T-helper 22 cell (primary cell): ENCODE measurements around the gene LRRC8A.
A peak's percentile ranks its signal among the peaks of the same experiment; 100 is the strongest.
"Not testable (repeated sequence)": the region's sequence is repeated elsewhere in the genome, so short reads cannot be mapped to it uniquely, and the experiment has no call there.

Experiments used
- DNase-seq: peaks from one replicate; pipeline ENCODE4 v3.0.0-alpha.2; 2020; ENCODE audit warnings: low read depth

LRRC8A gene

DNA sequence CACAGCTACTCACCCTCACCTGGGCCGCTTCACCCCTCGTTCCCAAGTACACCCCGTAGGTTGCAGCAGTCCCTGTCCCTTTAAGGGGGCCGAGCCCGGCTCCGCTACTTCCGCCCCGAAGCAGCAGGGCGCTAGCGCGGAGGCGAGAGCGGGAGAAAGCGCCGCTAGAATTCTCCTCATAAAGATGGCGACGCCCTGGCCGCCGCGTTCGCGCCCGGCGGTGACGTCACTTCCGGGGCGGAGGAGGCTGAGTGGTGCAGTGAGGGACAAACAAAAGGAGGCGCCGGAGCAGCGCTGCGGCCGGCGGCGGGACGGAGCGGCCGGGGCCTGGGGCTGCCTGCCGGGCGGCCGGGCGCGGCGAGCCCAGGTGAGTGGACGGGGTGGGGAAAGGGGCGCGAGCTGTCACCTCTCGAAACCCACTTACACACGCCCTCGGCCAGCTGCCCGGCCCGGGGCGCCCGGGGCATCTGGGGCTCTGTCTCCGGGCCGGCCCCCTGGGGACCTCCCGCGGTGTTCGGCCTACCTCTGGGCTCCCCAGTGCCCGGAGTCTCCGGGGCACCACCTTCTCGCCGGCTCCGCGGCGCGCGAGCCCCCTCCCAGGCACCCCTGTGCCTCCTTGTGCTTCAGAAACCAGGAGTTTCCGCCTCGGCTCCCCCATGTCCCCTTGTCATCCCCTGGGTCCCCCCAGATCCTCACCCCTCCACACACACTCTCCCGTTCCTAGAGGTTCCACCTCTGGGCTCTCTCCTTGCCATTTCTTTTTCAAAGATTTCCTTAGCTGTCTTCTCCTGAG is at the start of gene LRRC8A, which contains the start of gene KYAT1:
Gene LRRC8A, plus strand, starts transcription at position 250 of the 793 bp plus-strand sequence. CDS start 25,032 bp downstream, outside the sequence.
Gene KYAT1, minus strand, starts transcription at position 67 of the 793 bp plus-strand sequence. CDS start 36,545 bp downstream, outside the sequence.
- DNase-seq: peak; percentile 96

GRCh38 chr9:128833696-128834095 is 48.2 kb upstream of the LRRC8A start:
- no peak for DNase-seq

GRCh38 chr9:128835246-128836210 is 46.4 kb upstream of the LRRC8A start:
- DNase-seq: no peak

- DNase-seq: no peak
Measured at GRCh38 chr9:128836509-128837145, 45.3 kb upstream of the LRRC8A start.

GRCh38 chr9:128838338-128838737 is 43.6 kb upstream of the LRRC8A start:
- DNase-seq: no peak

DNA sequence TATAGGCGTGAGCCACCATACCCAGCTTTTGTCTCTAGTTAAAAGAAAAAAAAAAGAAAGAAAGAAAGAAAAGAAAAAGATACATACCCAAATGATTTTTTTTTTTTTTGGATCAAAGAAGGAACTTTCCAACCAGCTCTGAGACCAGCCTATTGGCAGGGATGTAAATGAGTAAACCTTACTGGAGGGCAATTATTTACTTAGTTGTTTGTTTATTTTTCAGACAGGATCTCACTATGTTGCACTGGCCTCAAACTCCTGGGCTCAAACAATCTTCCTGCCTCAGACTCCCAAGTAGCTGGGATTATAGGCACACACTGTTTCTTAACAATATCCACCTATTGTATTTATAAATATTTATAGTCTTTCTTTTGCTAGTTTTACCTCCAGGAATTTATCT is 41.4 kb upstream of the LRRC8A start:
- DNase-seq: no peak

DNA sequence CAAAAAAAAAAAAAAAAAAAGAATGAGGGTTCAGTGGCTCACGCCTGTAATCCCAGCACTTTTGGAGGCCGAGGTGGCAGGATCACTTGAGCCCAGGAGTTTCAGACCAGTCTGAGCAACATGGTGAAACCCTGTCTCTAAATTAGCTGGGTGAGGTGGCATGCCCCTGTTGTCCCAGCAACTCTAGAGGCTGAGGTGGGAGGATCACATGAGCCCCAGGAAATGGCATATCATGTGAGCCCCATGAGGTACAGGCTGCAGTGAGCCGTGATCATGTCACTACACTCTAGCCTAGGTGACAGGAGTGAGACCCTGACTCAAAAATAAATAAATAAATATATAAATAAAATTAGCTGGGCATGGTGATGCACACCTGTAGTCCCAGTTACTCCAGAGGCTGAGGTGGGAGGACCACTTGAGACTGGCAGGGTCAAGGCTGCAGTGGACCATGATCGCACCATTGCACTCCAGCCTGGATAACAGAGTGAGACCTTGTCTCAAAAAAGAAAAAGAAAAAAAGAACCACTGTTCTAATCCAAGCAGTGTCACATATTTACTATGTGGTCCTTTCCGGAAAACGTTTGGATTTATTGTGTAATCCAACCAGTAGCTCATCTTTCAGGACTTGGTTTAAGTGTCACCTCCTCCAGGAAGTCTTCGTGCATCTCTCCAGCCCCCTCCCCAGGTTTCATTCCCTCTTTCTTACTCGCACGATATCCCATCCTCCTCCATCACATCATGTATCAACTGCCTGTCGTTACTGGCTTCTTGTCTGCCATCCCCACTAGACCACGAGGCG is 40.0 kb upstream of the LRRC8A start:
- no peak for DNase-seq

DNA sequence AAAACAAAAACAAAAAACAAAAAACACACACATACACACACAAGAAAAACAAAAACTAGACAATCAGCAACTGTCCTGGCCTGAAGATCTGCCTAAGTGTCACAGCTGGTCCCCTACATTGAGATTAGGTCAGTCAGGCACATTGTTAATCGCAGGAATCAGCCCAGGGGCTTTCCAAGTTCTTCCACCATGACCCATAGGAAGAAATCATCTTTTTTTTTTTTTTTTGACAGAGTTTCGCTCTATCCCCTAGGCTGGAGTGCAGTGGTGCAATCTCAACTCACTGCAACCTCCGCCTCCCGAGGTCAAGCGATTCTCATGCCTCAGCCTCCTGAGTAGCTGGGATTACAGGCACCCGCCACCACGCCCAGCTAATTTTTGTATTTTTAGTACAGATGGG is 38.8 kb upstream of the LRRC8A start:
- not testable (repeated sequence) for DNase-seq

GRCh38 chr9:128845186-128845931 is 36.6 kb upstream of the LRRC8A start:
- no peak for DNase-seq

DNA sequence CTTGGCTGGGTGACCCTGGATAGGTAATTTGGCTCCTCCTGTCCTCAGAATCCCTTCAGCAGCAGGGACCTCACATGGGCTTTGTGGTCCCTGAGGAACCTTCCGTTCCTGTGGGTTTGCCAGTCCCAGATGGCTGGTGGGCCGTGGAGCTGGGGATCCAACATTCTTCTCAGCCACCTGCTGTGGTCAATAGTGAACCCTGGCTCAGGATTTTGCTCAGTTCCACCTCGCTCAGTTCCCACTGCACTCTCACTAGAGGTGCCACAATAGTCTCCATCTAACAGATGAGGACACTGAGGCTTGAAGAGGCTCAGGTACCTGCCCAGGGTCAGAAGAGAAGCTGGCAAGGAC is 35.3 kb upstream of the LRRC8A start:
- DNase-seq: no peak

- no peak for DNase-seq
Measured at GRCh38 chr9:128847803-128848202, 34.1 kb upstream of the LRRC8A start.

DNA sequence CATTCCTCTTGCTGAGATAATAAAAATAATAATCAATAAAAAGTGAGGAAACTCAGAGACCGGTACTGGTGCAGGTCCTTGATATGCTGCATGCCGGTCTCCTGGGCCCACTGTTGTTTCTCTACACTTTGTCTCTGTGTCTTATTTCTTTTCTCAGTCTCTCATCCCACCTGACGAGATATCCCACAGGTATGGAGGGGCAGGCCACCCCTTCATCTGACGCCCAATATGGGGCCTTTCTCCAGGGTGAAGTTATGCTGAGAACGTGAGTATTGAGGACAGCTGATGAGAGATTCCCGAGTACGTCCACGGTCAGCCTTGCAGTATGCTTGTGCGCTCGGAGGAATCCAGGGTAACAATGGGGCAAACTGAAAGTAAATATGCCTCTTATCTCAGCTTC is 30.9 kb upstream of the LRRC8A start:
- not testable (repeated sequence) for DNase-seq

GRCh38 chr9:128851779-128852600 is 29.9 kb upstream of the LRRC8A start:
- not testable (repeated sequence) for DNase-seq

DNA sequence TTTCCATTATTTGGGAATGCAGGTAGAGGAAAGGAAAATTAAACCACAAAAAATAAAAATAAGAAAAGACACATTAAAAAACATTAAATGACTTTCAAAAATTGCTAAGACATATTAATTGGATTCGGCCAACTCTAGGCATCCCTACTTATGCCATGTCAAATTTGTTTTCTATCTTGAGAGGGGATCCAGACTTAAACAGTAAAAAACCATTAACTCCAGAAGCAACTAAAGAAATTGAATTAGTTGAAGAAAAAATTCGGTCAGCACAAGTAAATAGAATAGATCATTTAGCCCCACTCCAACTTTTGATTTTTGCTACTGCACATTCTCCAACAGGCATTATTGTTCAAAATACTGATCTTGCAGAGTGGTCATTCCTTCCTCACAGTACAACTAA is 29.3 kb upstream of the LRRC8A start:
- not testable (repeated sequence) for DNase-seq

DNA sequence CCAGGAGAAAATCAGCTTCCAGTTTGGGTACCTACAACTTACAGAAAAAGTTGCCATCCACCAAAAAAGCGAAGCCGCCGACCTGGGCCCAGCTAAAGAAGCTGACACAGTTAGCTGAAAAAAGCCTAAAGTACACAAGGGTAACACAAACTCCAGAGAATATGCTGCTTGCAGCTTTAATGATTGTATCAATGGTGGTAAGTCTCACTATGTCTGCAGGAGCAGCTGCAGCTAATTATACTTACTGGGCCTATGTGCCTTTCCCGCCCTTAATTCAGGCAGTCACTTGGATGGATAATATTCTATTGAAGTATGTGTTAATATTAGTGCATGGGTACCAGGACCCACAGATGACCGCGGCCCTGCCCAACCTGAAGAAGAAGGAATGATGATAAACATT is 27.5 kb upstream of the LRRC8A start:
- not testable (repeated sequence) for DNase-seq

DNA sequence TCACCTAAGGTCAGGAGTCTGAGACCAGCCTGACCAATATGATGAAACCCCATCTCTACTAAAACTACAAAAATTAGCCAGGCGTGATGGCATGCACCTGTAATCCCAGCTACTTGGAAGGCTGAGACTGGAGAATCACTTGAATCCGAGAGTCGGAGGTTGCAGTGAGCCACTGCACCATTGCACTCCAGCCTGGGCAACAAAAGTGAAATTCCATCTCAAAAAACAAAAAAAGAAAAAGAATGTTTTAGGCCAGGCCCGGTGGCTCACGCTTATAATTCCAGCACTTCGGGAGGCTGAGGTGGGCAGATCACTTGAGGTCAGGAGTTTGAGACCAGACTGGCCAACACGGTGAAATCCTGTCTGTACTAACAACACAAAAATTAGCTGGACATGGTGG is 23.5 kb upstream of the LRRC8A start:
- not testable (repeated sequence) for DNase-seq

DNA sequence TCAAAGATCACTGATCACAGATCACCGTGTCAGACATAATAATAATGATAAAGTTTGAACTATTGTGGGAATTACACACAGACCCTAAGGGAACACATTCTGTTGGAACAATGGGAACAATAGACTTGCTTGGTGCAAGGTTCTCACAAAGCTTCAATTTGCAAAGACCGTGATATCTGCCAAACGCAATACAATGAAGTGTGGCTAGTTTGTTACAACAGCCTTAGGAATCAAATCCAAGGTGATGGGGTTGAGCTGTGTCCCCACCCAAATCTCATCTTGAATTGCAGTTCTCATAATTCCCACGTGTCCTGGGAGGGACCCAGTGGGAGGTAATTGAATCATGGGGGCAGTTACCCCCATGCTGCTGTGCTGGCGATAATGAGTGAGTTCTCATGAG is 21.0 kb upstream of the LRRC8A start:
- DNase-seq: no peak

- DNase-seq: no peak
Measured at GRCh38 chr9:128861501-128861900, 20.4 kb upstream of the LRRC8A start.

DNA sequence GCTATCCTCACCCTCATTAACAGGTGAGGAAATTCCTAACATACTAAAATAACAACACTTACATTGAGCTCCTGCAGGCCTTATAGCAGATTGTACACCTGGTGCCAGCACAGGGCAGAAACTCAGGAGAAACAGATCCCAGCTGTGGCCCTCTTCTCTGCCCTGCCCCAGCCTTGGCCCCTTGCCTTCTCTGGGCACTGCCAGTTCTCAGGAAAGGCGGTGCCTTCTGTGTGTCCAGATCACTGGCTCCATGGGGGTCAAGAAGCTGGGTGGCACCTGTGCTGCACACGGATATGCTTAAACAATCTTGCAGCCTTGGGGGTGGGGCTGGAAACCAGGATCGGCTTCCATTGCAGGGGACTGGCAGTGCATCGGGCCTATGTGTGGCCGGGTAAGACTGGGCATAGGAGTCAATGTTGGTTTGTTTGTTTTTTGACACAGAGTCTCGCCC is 19.5 kb upstream of the LRRC8A start:
- DNase-seq: no peak

GRCh38 chr9:128863647-128864046 is 18.3 kb upstream of the LRRC8A start:
- DNase-seq: peak; percentile 59
